Skeletal muscle tissue (tissue), 4 donors: ENCODE data around the gene EME1. TPM values are rescaled to one million over a fixed set of nuclear protein-coding genes. Genes with fewer than 3 reads are reported as not detected.

Source experiments
- H3K27ac ChIP-seq: one replicate; pipeline ENCODE4 v1.7.0; 2013; ENCODE audit warnings: mild to moderate bottlenecking, low read depth, low read length, inconsistent platforms
- H3K27me3 ChIP-seq, 3 donors: one replicate each; pipeline ENCODE4 v1.7.0; 2013; ENCODE audit warnings: low read length in 3 of 3; ENCODE audit not compliant: control insufficient read depth in 3 of 3, insufficient read depth in 3 of 3
- H3K36me3 ChIP-seq, 3 donors: one replicate each; pipeline ENCODE4 v1.7.0; 2013; ENCODE audit warnings: low read length in 3 of 3; ENCODE audit not compliant: control insufficient read depth in 3 of 3, insufficient read depth in 3 of 3
- H3K4me1 ChIP-seq, 3 donors: one replicate each; pipeline ENCODE4 v1.7.0; 2013; ENCODE audit warnings: low read length in 3 of 3, mild to moderate bottlenecking in 3 of 3; ENCODE audit not compliant: control insufficient read depth in 3 of 3, insufficient read depth in 3 of 3
- H3K4me3 ChIP-seq, 3 donors: one replicate each; pipeline ENCODE4 v1.7.0; 2013; ENCODE audit warnings: low read length in 3 of 3
- H3K9ac ChIP-seq, 3 donors: one replicate each; pipeline ENCODE4 v1.7.0; 2013; ENCODE audit warnings: low read length in 3 of 3, mild to moderate bottlenecking in 3 of 3, moderate library complexity in 2 of 3, low read depth in 1 of 3
- H3K9me3 ChIP-seq, 3 donors: one replicate each; pipeline ENCODE4 v1.7.0; 2013; ENCODE audit warnings: low read length in 3 of 3; ENCODE audit not compliant: control insufficient read depth in 3 of 3
- total RNA-seq: library from RNA; depleted of rRNA; stranded (reverse); fragments of >200 nt; gene quantifications from one replicate; pipeline ENCODE4 v1.2.3, GENCODE V29; 2014
- donor health status: Osteomylitis.

Gene EME1
- total RNA-seq, 1 donor from 2014 or later, result 2.1 TPM

DNA sequence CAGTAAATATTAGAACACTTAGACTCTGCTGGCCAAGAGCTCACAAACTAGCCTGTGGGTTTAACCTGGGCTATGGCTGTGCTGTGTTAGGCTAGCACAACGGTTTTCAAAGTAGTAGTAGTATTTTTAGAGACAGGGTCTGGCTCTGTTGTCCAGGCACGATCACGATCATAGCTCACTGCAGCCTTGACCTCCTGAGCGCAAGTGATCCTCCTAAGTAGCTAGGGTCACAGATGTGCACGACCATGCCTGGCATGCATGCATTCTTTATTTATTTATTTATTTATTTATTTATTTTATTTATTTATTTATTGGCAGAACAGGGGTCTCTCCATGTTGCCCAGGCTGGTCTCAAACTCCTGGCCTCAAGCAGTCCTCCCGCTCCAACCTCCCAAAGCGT, 10.4 kb upstream of the EME1 start:
- Histone ChIP-seq H3K4me1 (peaks cover 0 to 11% (median 5%) of the 10 kb centered on the region in 3 donors), H3K4me3 (no peak overlapping the region), H3K9ac (peak overlapping the region in 1 of 3 donors; percentile 5), H3K9me3 (no peaks in the 10 kb centered on the region), H3K27me3 (no peaks in the 10 kb centered on the region), H3K27ac (no peak overlapping the region), H3K36me3 (peaks cover 39 to 49% (median 44%) of the 10 kb centered on the region in 3 donors)

DNA sequence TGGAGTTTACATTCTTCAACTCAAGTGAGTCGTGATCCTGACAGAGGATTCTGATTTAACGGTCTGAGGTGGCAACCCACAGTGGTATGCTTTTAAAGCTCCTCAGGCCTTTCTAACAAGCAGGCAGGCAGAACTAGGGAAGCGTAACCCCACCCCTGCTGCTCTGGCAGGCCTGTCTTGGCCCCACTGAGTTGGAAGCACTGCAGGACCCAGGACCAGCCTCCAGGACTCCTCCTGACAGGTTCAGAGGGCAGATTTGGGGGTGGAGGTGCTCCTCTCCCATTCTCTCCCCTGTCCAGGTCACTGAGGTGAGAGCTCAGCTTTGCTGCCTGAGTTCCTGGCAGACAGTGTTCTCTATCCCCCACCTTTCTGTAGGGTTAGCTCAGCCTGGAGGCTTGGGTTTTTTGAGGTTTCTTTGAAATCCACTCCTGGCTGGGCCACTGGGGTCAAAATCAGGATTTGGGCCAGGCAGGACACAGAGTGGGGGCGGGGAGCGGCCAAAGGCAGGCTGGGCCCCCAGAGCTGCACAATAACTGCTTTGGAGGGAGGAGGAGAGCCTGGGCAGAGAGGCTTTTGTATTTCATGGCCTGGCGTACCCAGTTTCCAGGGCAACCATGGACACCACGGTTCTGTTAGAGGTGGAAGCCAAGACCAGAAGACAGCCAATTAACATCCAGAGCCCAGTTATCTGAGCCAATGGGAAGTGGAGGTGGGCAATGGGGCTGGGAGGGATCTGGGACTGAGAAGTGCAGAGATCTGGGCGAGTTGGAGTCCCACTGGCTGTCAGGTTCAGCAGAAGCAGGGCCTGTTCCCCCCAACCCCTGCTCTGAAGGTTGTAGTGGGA, 9.6 kb upstream of the EME1 start:
- Histone ChIP-seq H3K9me3 (no peaks in the 10 kb centered on the region), H3K4me1 (peaks cover 0 to 11% (median 5%) of the 10 kb centered on the region in 3 donors), H3K4me3 (no peak overlapping the region), H3K27ac (no peak overlapping the region), H3K9ac (no peak overlapping the region), H3K36me3 (peaks cover 40 to 50% (median 47%) of the 10 kb centered on the region in 3 donors), H3K27me3 (no peaks in the 10 kb centered on the region)

DNA sequence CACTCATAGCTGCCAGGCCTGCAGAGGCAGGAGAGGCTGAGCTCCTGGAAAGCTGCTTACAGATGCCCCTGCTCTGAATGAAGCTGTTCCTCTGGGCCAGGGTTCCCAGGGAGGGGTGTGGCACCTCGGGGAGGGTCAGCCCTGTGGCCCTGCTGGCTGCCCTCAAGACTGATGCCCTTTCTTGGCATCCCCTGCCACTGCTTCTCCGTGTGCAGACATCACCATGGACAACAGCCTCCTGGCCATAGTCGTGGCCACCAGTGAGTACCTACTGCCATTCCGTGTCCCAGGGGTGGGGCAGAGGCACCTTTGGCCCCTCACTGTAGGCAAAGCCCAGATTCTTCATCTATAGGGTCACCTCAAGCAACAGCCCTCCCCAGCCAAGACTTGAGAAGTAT, 9.0 kb upstream of the EME1 start:
- no peak overlapping the region for H3K27ac ChIP-seq
- no peaks in the 10 kb centered on the region for H3K27me3 ChIP-seq
- peaks cover 37 to 50% (median 48%) of the 10 kb centered on the region in 3 donors for H3K36me3 ChIP-seq
- no peak overlapping the region for H3K9ac ChIP-seq
- H3K4me3 ChIP-seq, result no peak overlapping the region
- H3K4me1 ChIP-seq, result peaks cover 0 to 11% (median 5%) of the 10 kb centered on the region in 3 donors
- H3K9me3 ChIP-seq, result no peaks in the 10 kb centered on the region

DNA sequence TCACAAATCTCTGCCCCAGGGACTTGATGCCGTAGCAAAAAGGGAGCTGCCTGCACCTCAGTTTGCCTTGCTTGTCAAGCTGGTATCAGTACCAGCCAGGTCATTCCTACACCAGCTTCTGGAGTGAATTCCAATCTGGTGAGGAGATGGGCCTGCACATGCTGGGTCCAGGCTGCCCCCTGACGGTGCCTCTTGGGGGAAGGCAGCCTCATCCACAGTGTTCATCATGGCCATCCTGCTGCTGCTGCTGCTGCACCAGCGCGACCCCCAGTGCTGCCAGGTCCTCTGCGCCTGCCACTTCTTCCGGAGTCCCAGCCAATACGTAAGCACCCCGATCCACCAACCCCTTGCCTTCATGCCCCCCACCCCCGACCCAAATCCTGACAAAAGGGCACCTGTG, 8.3 kb upstream of the EME1 start:
- peaks cover 0 to 11% (median 3%) of the 10 kb centered on the region in 3 donors for H3K4me1 ChIP-seq
- H3K27ac ChIP-seq, result no peak overlapping the region
- no peaks in the 10 kb centered on the region for H3K9me3 ChIP-seq
- H3K9ac ChIP-seq, result peak overlapping the region in 1 of 3 donors; percentile 33
- no peaks in the 10 kb centered on the region for H3K27me3 ChIP-seq
- H3K4me3 ChIP-seq, result no peak overlapping the region
- peaks cover 36 to 54% (median 50%) of the 10 kb centered on the region in 3 donors for H3K36me3 ChIP-seq

DNA sequence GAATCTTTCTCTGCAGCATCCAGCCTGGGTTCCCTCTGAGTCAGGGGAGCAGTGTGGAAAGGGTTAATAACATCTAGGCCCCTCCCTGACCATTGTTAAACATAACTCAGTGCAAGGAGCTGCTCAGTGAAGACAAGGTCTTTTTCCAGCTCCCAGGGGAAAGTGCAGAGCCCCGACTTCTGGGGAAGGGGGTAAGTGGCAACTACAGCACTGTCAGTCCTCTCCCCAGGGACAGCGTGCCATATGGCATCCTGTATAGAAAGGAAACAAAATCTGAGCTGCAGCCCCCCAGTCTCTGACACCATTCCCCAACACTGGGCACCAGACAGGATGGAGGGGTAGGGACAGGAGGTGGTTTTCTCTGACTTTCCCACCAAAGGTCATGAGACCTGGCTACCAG, 7.9 kb upstream of the EME1 start:
- H3K4me3 ChIP-seq, result no peak overlapping the region
- H3K9me3 ChIP-seq, result no peaks in the 10 kb centered on the region
- peaks cover 39 to 56% (median 52%) of the 10 kb centered on the region in 3 donors for H3K36me3 ChIP-seq
- H3K9ac ChIP-seq, result no peak overlapping the region
- H3K27ac ChIP-seq, result no peak overlapping the region
- H3K27me3 ChIP-seq, result no peaks in the 10 kb centered on the region
- peaks cover 0 to 13% (median 3%) of the 10 kb centered on the region in 3 donors for H3K4me1 ChIP-seq

DNA sequence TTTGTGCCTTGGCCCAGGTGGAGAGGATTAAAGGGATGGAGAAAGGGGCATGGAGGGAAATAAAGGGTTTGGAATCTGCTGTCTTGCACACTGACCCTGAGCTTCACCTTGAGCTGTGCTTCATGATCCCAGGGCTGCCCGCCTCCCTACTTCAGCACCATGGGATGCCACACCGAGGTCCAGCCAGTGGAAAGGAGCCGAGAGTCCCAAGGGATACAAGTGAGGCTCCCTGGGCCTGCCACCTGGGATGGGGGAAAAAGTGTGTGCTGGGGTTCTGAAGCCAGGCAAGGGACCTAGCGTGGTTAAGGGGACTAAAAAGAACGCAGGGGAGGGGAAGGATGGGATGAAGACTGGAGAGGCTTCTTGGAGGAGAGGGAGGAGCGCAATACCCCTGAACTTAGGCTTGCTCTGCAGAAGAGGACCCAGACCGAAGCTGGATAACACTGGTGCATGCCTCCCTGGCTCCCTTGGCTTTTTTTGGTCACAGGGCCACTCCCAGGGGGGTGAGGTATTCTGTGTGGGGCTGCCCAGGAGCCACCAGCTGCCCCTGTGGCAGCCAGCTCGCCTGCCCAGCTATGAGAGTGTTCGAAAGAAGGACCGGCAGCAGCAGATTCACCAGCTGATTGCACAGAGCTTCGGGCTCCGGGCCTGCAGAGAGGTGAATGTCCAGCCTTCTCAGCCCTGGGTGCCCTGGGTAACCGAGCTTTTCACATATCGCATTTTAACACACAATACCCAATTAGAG, 7.2 kb upstream of the EME1 start:
- H3K4me1 ChIP-seq, result peaks cover 0 to 20% (median 3%) of the 10 kb centered on the region in 3 donors
- no peak overlapping the region for H3K4me3 ChIP-seq
- no peaks in the 10 kb centered on the region for H3K9me3 ChIP-seq
- peak overlapping the region in 1 of 3 donors; percentile 26 for H3K9ac ChIP-seq
- H3K36me3 ChIP-seq, result peaks cover 43 to 62% (median 56%) of the 10 kb centered on the region in 3 donors
- H3K27me3 ChIP-seq, result no peaks in the 10 kb centered on the region
- no peak overlapping the region for H3K27ac ChIP-seq

DNA sequence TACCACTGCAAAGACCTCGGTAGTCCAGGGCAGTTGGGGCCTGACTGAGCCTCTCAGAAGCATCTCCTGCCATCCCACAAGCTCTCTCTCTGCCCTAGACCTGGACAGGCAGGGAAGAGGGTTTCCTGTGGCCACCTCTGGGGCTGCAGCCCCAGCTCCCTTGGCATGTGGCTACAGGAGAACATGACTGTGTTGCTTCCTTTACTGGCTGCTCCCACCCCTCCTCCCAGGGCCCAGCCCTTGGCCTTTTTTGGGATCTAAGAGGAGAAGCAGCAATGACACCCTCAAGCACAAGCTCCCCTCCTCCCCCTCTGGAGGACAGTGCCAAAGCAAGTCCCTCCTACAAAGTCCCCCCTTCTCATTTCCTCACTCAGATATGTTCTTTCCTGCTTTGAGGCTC, 5.6 kb upstream of the EME1 start:
- Histone ChIP-seq H3K9ac (no peak overlapping the region), H3K36me3 (peaks cover 43 to 60% (median 55%) of the 10 kb centered on the region in 3 donors), H3K27me3 (no peaks in the 10 kb centered on the region), H3K9me3 (no peaks in the 10 kb centered on the region), H3K27ac (no peak overlapping the region), H3K4me3 (no peak overlapping the region), H3K4me1 (peaks cover 9 to 28% (median 14%) of the 10 kb centered on the region in 3 donors)

DNA sequence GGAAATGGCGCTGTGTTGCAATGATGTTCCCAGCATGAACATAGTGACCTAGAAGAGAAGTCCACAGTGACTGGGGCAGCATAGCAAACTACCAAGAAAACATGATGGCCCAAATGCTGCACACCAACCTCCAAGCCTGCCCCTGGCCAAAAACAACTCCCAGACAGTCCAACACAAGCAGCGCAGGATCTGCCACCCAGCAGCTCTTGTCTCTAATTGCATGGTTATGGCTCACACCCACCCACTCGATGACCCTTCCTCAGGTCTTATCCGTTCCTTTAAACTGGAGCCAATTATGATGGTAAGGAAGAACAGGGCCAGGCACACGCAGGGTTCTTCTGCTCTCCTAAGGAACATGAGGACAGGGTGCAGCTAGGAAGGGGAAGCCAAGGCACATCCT, 3.0 kb upstream of the EME1 start:
- H3K27ac ChIP-seq, result no peak overlapping the region
- H3K9ac ChIP-seq, result no peak overlapping the region
- no peaks in the 10 kb centered on the region for H3K9me3 ChIP-seq
- peaks cover 13 to 32% (median 19%) of the 10 kb centered on the region in 3 donors for H3K4me1 ChIP-seq
- H3K36me3 ChIP-seq, result peaks cover 42 to 58% (median 55%) of the 10 kb centered on the region in 3 donors
- H3K27me3 ChIP-seq, result no peaks in the 10 kb centered on the region
- H3K4me3 ChIP-seq, result no peak overlapping the region

DNA sequence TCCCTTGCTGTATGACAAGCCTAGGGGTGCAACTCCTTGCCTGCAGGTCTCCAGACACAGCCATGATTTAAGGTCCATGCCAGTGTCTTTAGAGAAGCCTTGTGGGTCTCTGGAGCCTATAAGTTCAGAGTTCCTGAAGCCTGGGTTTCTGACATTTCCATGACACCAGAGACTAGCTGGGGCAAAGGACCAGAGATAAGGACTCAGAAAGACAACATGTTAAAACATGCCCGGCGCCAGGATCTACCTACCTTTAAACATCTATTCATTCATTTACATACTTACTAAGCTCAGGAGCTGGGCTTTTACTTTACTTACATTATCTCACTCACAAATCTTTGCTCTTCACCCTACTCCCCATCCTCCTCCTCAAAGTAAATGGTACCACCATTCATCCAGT, 1.5 kb upstream of the EME1 start:
- peaks cover 13 to 32% (median 19%) of the 10 kb centered on the region in 3 donors for H3K4me1 ChIP-seq
- no peak overlapping the region for H3K9ac ChIP-seq
- H3K9me3 ChIP-seq, result no peaks in the 10 kb centered on the region
- peak overlapping the region; percentile 99 to 100 (median 100) for H3K4me3 ChIP-seq
- H3K27ac ChIP-seq, result no peak overlapping the region
- peaks cover 34 to 43% (median 42%) of the 10 kb centered on the region in 3 donors for H3K36me3 ChIP-seq
- H3K27me3 ChIP-seq, result no peaks in the 10 kb centered on the region
